CD4-positive, CD25-positive, alpha-beta regulatory T cell (primary cell): ENCODE results near the gene PDSS2. TPM values are rescaled to one million over a fixed set of nuclear protein-coding genes. Genes with fewer than 3 reads are reported as not detected.
"Not testable (repeated sequence)": the region's sequence is repeated elsewhere in the genome, so short reads cannot be mapped to it uniquely, and the experiment has no call there.

Experiments
- ATAC-seq, 2 donors: fragments of 150-1000 bp; cut with Tn5 transposase; one replicate each; pipeline ENCODE4 v1.10.0; 2021; ENCODE audit warnings: low read depth in 2 of 2, moderate number of reproducible peaks in 2 of 2, moderate library complexity in 1 of 2
- DNase-seq, 3 donors: peaks; one replicate each; pipeline versions ENCODE4 v3.0.0 to v3.0.0-alpha.2; 2012 to 2022; ENCODE audit warnings: mixed read lengths in 1 of 3
- H3K27ac ChIP-seq: one replicate; pipeline ENCODE4 v1.7.0; 2013; ENCODE audit warnings: mild to moderate bottlenecking, low read length; ENCODE audit not compliant: insufficient read depth, poor library complexity, severe bottlenecking
- H3K27me3 ChIP-seq: one replicate; pipeline ENCODE4 v1.7.0; 2013; ENCODE audit warnings: low read length; ENCODE audit not compliant: control insufficient read depth, insufficient read depth
- H3K36me3 ChIP-seq: one replicate; pipeline ENCODE4 v1.7.0; 2013; ENCODE audit warnings: mild to moderate bottlenecking, low read length, moderate library complexity; ENCODE audit not compliant: control insufficient read depth, insufficient read depth
- H3K4me1 ChIP-seq: 2 replicates; pipeline ENCODE4 v1.7.0; 2013; ENCODE audit warnings: mild to moderate bottlenecking, low read length; ENCODE audit not compliant: insufficient read depth, control insufficient read depth, poor library complexity, severe bottlenecking
- H3K4me3 ChIP-seq: one replicate; pipeline ENCODE4 v1.7.0; 2013; ENCODE audit warnings: low read depth, mild to moderate bottlenecking, low read length, moderate library complexity
- H3K9me3 ChIP-seq, 2 experiments: 1 replicate in 1 of 2; 2 replicates in 1 of 2; pipeline ENCODE4 v1.7.0; 2013; ENCODE audit warnings: low read length in 2 of 2, mild to moderate bottlenecking in 1 of 2, moderate library complexity in 1 of 2; ENCODE audit not compliant: control insufficient read depth in 2 of 2
- H3K27ac Mint-ChIP-seq, 3 donors: one replicate each; pipeline ENCODE4 v1.8.0; 2020 to 2022; ENCODE audit warnings: mild to moderate bottlenecking in 3 of 3, mixed read lengths in 3 of 3, moderate library complexity in 2 of 3
- H3K27me3 Mint-ChIP-seq: one replicate; pipeline ENCODE4 v1.8.0; 2022; ENCODE audit warnings: mild to moderate bottlenecking, mixed read lengths
- H3K36me3 Mint-ChIP-seq: one replicate; pipeline ENCODE4 v1.8.0; 2020; ENCODE audit warnings: mixed read lengths
- H3K4me1 Mint-ChIP-seq, 4 donors: one replicate each; pipeline ENCODE4 v1.8.0; 2020 to 2022; ENCODE audit warnings: mixed read lengths in 4 of 4, mild to moderate bottlenecking in 1 of 4
- H3K4me3 Mint-ChIP-seq, 4 donors: one replicate each; pipeline ENCODE4 v1.8.0; 2020 to 2022; ENCODE audit warnings: mild to moderate bottlenecking in 4 of 4, mixed read lengths in 4 of 4, moderate library complexity in 3 of 4
- H3K9me3 Mint-ChIP-seq, 7 donors: one replicate each; pipeline ENCODE4 v1.8.0; 2020 to 2022; ENCODE audit warnings: mixed read lengths in 7 of 7, mild to moderate bottlenecking in 3 of 7, moderate library complexity in 2 of 7
- polyA plus RNA-seq, 4 donors: library from polyadenylated mRNA; unstranded; fragments of 300-500 nt; fragmentation: Illumina TruSeq; gene quantifications; one replicate each; pipeline ENCODE4 v1.2.3, GENCODE V29; 2021
- total RNA-seq: library from RNA; stranded (reverse); gene quantifications from one replicate; pipeline ENCODE4 v1.2.3, GENCODE V29; 2022

PDSS2 gene
- total and polyA plus RNA-seq, 5 donors from 2014 or later, result 11.6 to 18.8 (median 15.1) TPM

DNA sequence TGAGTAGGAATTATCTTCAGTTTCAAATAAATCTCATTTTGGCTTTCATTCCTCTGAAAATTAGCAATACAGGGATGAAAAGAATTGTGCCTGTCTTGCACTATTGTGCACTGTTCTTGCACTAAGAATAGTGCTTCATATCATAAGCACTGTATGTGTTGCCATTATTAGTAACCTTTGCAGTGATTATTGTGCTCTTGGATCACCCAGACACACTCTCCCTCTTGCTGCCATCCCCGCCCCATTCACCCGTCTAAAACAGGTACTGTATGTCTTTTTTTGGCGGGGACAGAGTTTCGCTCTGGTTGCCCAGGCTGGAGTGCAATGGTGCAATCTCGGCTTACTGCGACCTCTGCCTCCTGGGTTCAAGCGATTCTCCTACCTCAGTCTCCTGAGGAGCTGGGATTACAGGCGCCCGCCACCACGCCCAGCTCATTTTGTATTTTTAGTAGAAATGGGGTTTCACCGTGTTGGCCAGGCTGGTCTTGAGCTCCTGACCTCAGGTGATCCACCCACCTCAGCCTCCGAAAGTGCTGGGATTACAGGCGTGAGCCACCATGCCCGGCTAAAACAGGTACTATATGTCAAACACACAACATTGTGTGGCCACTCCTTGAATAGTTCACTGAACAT lies 324.2 kb downstream of the PDSS2 start:
- H3K27me3 ChIP-seq, H3K27ac Mint-ChIP-seq, H3K4me3 Mint-ChIP-seq, H3K9me3 Mint-ChIP-seq, ATAC-seq, H3K27me3 Mint-ChIP-seq, H3K4me3 ChIP-seq, H3K4me1 Mint-ChIP-seq, H3K9me3 ChIP-seq, H3K36me3 Mint-ChIP-seq, H3K27ac ChIP-seq, DNase-seq, H3K36me3 ChIP-seq, H3K4me1 ChIP-seq: not testable (repeated sequence)

- no peaks in the 10 kb centered on the region for H3K36me3 Mint-ChIP-seq
- H3K27ac Mint-ChIP-seq, result no peak overlapping the region
- peak in 2 of 3 donors; percentile 17 to 19 for DNase-seq
- H3K27me3 Mint-ChIP-seq, result peaks cover 5% of the 10 kb centered on the region
- no peaks in the 10 kb centered on the region for H3K4me1 Mint-ChIP-seq
- no peak for ATAC-seq
- Histone ChIP-seq H3K4me3 (no peak overlapping the region), H3K27me3 (no peaks in the 10 kb centered on the region), H3K4me1 (no peaks in the 10 kb centered on the region), H3K36me3 (no peaks in the 10 kb centered on the region), H3K9me3 (no peaks in the 10 kb centered on the region), H3K27ac (no peak overlapping the region)
- H3K9me3 Mint-ChIP-seq, result no peaks in the 10 kb centered on the region
- H3K4me3 Mint-ChIP-seq, result no peak overlapping the region
Measured at GRCh38 chr6:107132330-107132954, 326.9 kb downstream of the PDSS2 start.

DNA sequence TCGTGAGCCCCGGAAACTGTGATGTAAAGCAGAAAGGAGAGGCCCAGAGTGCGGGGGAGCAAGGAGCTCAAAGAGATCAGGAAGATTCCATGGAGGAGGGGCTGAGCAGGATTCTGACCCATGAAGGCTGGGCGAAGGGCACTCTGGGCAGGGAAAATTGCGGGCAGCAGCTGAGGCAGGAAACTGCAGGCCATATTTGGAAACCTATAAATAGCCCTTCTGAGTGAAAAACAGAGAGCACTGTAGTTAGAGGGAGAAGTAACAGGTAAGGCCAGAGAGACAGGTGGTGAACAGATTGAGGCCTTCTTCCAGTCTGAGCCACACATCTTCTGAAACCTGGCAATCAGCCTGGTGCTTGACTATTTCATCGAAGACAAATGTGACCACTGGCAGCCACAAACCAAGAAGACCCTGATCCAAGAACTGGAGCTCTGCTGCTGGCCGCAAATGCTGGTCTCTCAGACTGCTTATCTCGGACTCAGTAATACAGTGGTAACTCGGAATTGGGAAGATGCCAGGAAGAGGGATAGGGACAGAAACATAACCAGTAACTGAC lies 329.9 kb downstream of the PDSS2 start:
- Histone ChIP-seq H3K4me1 (no peaks in the 10 kb centered on the region), H3K36me3 (no peaks in the 10 kb centered on the region), H3K4me3 (no peak overlapping the region), H3K27ac (no peak overlapping the region), H3K27me3 (no peaks in the 10 kb centered on the region), H3K9me3 (no peaks in the 10 kb centered on the region)
- Mint-ChIP-seq H3K4me3 (no peak overlapping the region), H3K36me3 (no peaks in the 10 kb centered on the region), H3K27ac (no peak overlapping the region), H3K4me1 (no peaks in the 10 kb centered on the region), H3K27me3 (peaks cover 12% of the 10 kb centered on the region), H3K9me3 (no peaks in the 10 kb centered on the region)
- no peak for ATAC-seq
- DNase-seq, result no peak

DNA sequence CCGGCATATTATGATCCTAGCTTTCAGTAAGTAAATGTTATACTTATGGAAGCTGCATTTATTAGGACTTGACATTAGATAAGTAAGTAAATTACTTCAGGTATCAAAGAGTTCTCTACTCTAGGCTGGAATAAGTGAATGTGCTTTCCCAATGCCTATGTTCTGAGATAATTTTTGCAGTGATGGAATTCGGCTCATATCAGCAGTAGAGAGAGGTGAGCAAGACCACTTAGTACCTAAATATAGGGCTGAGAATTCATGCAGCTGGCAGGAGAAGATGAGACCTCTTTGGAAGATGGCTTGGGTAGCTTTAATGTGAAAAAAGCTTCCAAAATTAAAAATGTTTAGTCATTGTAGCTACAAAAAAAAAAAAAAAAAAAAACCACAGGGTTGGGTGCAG lies 330.8 kb downstream of the PDSS2 start:
- Histone ChIP-seq H3K36me3 (no peaks in the 10 kb centered on the region), H3K27me3 (no peaks in the 10 kb centered on the region), H3K27ac (no peak overlapping the region), H3K9me3 (no peaks in the 10 kb centered on the region), H3K4me3 (no peak overlapping the region), H3K4me1 (no peaks in the 10 kb centered on the region)
- DNase-seq (no peak), ATAC-seq (no peak)
- no peaks in the 10 kb centered on the region for H3K36me3 Mint-ChIP-seq
- no peaks in the 10 kb centered on the region for H3K4me1 Mint-ChIP-seq
- peaks cover 13% of the 10 kb centered on the region for H3K27me3 Mint-ChIP-seq
- no peaks in the 10 kb centered on the region for H3K9me3 Mint-ChIP-seq
- H3K4me3 Mint-ChIP-seq, result no peak overlapping the region
- H3K27ac Mint-ChIP-seq, result no peak overlapping the region

DNA sequence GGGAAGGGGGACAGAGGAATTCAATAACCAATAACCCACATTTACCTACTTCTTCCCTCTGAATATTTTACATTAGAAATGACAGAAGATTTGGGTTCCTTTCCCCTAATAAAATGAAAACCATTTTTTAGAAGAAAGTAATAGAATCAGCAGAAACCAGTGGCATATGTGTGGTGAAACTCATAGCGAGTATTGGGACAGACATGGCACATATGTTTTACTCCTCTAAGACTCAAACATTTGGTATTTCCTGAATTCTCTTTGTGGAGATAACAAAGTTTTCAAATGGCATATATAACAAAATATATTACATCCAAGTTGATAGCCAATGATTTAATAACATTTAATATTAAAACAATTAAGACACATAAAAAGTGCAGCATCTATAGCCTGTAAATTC lies 331.2 kb downstream of the PDSS2 start:
- Histone ChIP-seq H3K4me3 (no peak overlapping the region), H3K9me3 (no peaks in the 10 kb centered on the region), H3K4me1 (no peaks in the 10 kb centered on the region), H3K27me3 (no peaks in the 10 kb centered on the region), H3K36me3 (no peaks in the 10 kb centered on the region), H3K27ac (no peak overlapping the region)
- Mint-ChIP-seq H3K4me1 (no peaks in the 10 kb centered on the region), H3K9me3 (no peaks in the 10 kb centered on the region), H3K27me3 (peaks cover 16% of the 10 kb centered on the region), H3K36me3 (no peaks in the 10 kb centered on the region), H3K4me3 (no peak overlapping the region), H3K27ac (no peak overlapping the region)
- DNase-seq, result no peak
- no peak for ATAC-seq

DNA sequence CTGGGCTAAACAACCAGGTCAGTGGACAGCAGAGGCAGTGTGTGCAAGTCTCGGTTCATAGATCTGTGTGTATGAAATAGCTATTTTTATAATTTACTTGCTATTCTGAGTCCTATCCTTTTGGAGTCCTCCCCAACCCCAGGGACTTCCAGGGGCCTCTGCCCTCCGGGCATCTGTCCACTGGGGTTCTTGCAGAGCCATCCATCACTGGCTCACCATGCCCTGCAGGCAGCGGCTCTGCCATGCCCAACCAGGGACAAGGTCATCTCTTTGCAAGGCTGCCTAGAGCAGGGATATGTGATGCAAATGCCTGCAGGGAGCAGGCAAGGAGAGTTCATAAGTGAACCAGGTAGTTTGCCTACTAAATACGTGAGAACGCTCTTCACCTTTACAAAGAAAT lies 333.6 kb downstream of the PDSS2 start:
- Histone ChIP-seq H3K4me3 (no peak overlapping the region), H3K27ac (no peak overlapping the region), H3K9me3 (no peaks in the 10 kb centered on the region), H3K36me3 (no peaks in the 10 kb centered on the region), H3K27me3 (no peaks in the 10 kb centered on the region), H3K4me1 (no peaks in the 10 kb centered on the region)
- Mint-ChIP-seq H3K36me3 (no peaks in the 10 kb centered on the region), H3K4me1 (no peaks in the 10 kb centered on the region), H3K4me3 (no peak overlapping the region), H3K27ac (no peak overlapping the region), H3K27me3 (peaks cover 15% of the 10 kb centered on the region), H3K9me3 (no peaks in the 10 kb centered on the region)
- ATAC-seq, result no peak
- DNase-seq, result no peak

GRCh38 chr6:107124934-107125348 lies 334.4 kb downstream of the PDSS2 start:
- Histone ChIP-seq H3K36me3 (no peaks in the 10 kb centered on the region), H3K9me3 (no peaks in the 10 kb centered on the region), H3K4me3 (no peak overlapping the region), H3K4me1 (no peaks in the 10 kb centered on the region), H3K27ac (no peak overlapping the region), H3K27me3 (no peaks in the 10 kb centered on the region)
- Mint-ChIP-seq H3K4me3 (no peak overlapping the region), H3K4me1 (no peaks in the 10 kb centered on the region), H3K27ac (no peak overlapping the region), H3K27me3 (peaks cover 12% of the 10 kb centered on the region), H3K9me3 (no peaks in the 10 kb centered on the region), H3K36me3 (no peaks in the 10 kb centered on the region)
- DNase-seq (no peak), ATAC-seq (no peak)

DNA sequence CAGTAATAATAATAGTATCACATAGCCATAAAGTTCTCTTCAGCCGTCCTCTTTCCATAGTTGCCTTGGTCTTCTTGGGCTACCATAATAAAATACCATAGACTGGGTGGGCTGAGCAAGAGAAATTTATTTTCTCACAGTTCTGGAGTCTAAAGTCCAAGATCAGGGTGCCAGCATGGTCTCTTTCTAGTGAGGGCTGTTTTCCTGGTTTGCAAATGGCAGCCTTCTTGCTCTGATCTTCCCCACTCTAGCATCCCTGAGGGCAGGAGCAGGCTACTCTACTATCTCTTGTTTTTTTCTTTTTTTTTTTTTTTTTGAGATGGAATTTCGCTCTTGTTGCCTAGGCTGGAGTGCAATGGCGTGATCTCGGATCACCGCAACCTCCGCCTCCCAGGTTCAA lies 335.9 kb downstream of the PDSS2 start:
- Histone ChIP-seq H3K9me3 (no peaks in the 10 kb centered on the region), H3K4me3 (no peak overlapping the region), H3K27ac (no peak overlapping the region), H3K4me1 (no peaks in the 10 kb centered on the region), H3K36me3 (no peaks in the 10 kb centered on the region), H3K27me3 (no peaks in the 10 kb centered on the region)
- H3K36me3 Mint-ChIP-seq, result no peaks in the 10 kb centered on the region
- ATAC-seq (no peak), DNase-seq (no peak)
- no peaks in the 10 kb centered on the region for H3K9me3 Mint-ChIP-seq
- no peak overlapping the region for H3K27ac Mint-ChIP-seq
- H3K4me3 Mint-ChIP-seq, result no peak overlapping the region
- no peaks in the 10 kb centered on the region for H3K4me1 Mint-ChIP-seq
- H3K27me3 Mint-ChIP-seq, result peaks cover 12% of the 10 kb centered on the region
